SU-DHL-6 (cell line): ENCODE measurements around the gene GABRD.

ENCODE experiments used
- EZH2phosphoT487 ChIP-seq: fragments of 200-600 bp; sonication (generic), shearing (Covaris generic); conservative IDR thresholded peaks from 2 replicates; pipeline ENCODE4 v1.6.1; 2018; ENCODE audit warnings: mild to moderate bottlenecking, antibody characterized with exemption, low read length, moderate library complexity, mixed read lengths
- TF ChIP-seq, protein P1 (sequence below): fragments of 200-600 bp; sonication (generic); IDR thresholded peaks from one replicate; pipeline ENCODE4 v1.5.1; 2017; ENCODE audit warnings: antibody characterized with exemption, mild to moderate bottlenecking, low read length, moderate library complexity; ENCODE audit not compliant: insufficient read depth, poor library complexity, severe bottlenecking

DNA sequence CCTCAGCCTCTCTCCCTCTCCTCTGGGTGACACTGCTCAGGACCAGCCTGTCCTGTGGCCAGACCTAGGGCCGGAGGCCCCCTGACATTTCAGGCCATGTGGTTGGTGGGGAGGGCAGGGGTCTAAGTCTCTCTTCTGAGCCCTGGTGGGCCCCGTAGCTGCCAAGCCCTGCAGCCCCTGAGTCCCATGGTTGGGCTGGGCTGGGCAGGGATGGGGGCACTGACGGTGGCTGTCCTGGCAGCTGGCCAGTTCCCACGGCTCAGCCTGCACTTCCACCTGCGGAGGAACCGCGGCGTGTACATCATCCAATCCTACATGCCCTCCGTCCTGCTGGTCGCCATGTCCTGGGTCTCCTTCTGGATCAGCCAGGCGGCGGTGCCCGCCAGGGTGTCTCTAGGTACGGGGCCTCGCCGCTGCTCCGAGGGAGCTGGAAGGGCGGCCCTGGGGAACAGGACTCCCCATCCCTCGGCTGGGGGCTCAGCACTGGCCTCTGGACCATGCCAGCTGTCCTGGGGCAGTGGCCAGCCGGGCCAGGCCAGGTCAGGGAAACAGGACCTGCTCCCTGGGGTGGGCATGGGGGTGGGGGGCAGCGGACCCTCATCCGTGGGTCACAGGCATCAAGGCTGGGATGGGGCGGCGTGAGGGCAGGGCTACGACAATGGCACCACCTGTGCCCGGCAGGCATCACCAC lies 9.9 kb downstream of the GABRD start:
- TF ChIP-seq, protein P1, sequence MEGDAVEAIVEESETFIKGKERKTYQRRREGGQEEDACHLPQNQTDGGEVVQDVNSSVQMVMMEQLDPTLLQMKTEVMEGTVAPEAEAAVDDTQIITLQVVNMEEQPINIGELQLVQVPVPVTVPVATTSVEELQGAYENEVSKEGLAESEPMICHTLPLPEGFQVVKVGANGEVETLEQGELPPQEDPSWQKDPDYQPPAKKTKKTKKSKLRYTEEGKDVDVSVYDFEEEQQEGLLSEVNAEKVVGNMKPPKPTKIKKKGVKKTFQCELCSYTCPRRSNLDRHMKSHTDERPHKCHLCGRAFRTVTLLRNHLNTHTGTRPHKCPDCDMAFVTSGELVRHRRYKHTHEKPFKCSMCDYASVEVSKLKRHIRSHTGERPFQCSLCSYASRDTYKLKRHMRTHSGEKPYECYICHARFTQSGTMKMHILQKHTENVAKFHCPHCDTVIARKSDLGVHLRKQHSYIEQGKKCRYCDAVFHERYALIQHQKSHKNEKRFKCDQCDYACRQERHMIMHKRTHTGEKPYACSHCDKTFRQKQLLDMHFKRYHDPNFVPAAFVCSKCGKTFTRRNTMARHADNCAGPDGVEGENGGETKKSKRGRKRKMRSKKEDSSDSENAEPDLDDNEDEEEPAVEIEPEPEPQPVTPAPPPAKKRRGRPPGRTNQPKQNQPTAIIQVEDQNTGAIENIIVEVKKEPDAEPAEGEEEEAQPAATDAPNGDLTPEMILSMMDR, result no peak
- no peak for TF ChIP-seq EZH2phosphoT487
